Ishikawa (cell line): ENCODE data around the gene GSN.

Experiments
- EGR1 ChIP-seq: IDR thresholded peaks from 2 replicates; pipeline ENCODE4 v1.6.1; 2012
- EP300 ChIP-seq: IDR thresholded peaks from 2 replicates; pipeline ENCODE4 v1.6.1; 2012; ENCODE audit warnings: borderline replicate concordance

- TF ChIP-seq EP300 (no peak), EGR1 (no peak)
Measured at GRCh38 chr9:121284733-121285451, 16.9 kb downstream of the GSN start.
